Duodenal mucosa (tissue), 2 donors: ENCODE results near the gene CRK.
"Not testable (repeated sequence)": the region's sequence is repeated elsewhere in the genome, so short reads cannot be mapped to it uniquely, and the experiment has no call there.

Experiments used
- H3K27ac ChIP-seq: one replicate; pipeline ENCODE4 v1.7.0; 2013; ENCODE audit warnings: low read depth, low read length
- H3K27me3 ChIP-seq, 2 donors: one replicate each; pipeline ENCODE4 v1.7.0; 2013; ENCODE audit warnings: low read length in 2 of 2, control low read depth in 1 of 2; ENCODE audit not compliant: insufficient read depth in 2 of 2, control insufficient read depth in 1 of 2
- H3K36me3 ChIP-seq, 2 donors: one replicate each; pipeline ENCODE4 v1.7.0; 2013; ENCODE audit warnings: low read length in 2 of 2, control low read depth in 1 of 2; ENCODE audit not compliant: insufficient read depth in 2 of 2, control insufficient read depth in 1 of 2
- H3K4me1 ChIP-seq, 2 donors: one replicate each; pipeline ENCODE4 v1.7.0; 2013; ENCODE audit warnings: low read length in 2 of 2, control low read depth in 1 of 2; ENCODE audit not compliant: insufficient read depth in 2 of 2, control insufficient read depth in 1 of 2
- H3K4me3 ChIP-seq, 2 donors: one replicate each; pipeline ENCODE4 v1.7.0; 2013; ENCODE audit warnings: low read length in 2 of 2, low read depth in 1 of 2
- H3K9ac ChIP-seq, 2 donors: one replicate each; pipeline ENCODE4 v1.7.0; 2013; ENCODE audit warnings: low read length in 2 of 2, low read depth in 1 of 2
- H3K9me3 ChIP-seq, 2 donors: one replicate each; pipeline ENCODE4 v1.7.0; 2013; ENCODE audit warnings: low read length in 2 of 2, control low read depth in 1 of 2; ENCODE audit not compliant: control insufficient read depth in 1 of 2

CRK gene

GRCh38 chr17:1390432-1391367, 65.3 kb downstream of the CRK start:
- H3K27ac ChIP-seq, result no peak overlapping the region
- peaks cover 34 to 44% of the 10 kb centered on the region in 2 donors for H3K4me1 ChIP-seq
- no peak overlapping the region for H3K4me3 ChIP-seq

DNA sequence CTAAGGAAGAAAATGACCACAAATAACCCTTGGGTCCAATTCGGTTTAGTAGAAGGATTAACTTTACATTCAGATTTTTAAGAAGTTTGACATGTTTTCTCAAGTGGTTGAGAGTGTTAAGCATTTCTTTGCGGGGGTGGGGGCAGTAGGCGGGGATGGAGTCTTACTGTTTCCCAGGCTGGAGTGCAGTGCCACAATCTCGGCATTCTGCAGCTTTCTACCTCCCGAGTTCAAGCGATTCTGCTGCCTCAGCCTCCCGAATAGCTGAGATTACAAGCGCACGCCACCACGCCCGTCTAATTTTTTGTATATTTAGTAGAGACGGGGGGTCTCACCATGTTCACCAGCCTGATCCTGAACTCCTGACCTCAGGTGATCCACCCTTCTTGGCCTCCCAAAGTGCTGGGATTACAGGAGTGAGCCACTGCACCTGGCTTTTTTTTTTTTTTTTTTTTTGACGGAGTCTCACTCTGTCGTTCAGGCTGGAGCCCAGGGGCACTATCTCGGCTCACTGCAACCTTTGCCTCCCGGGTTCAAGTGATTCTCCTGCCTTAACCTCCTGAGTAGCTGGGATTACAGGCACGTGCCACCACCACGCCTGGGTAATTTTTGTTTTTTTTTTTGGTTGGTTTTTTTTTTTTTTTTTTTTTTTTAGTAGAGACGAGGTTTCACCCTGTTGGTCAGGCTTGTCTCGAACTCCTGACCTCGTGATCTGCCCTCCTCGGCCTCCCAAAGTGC, 68.4 kb downstream of the CRK start:
- not testable (repeated sequence) for H3K36me3 ChIP-seq, H3K9ac ChIP-seq, H3K27me3 ChIP-seq, H3K27ac ChIP-seq, H3K4me3 ChIP-seq, H3K9me3 ChIP-seq
- H3K4me1 ChIP-seq, result peaks cover 30 to 34% of the 10 kb centered on the region in 2 donors

More at GRCh38 chr17:1390432-1391367, 65.3 kb downstream of the CRK start:
- no peaks in the 10 kb centered on the region for H3K9me3 ChIP-seq
- H3K36me3 ChIP-seq, result peaks cover 0 to 3% of the 10 kb centered on the region in 2 donors
- H3K9ac ChIP-seq, result no peak overlapping the region
- no peaks in the 10 kb centered on the region for H3K27me3 ChIP-seq

- H3K27me3 ChIP-seq, H3K9ac ChIP-seq, H3K4me3 ChIP-seq, H3K9me3 ChIP-seq, H3K36me3 ChIP-seq, H3K27ac ChIP-seq: not testable (repeated sequence)
- peaks cover 22 to 32% of the 10 kb centered on the region in 2 donors for H3K4me1 ChIP-seq
These were observed 69.3 kb downstream of the CRK start for GRCh38 chr17:1386675-1387190.

DNA sequence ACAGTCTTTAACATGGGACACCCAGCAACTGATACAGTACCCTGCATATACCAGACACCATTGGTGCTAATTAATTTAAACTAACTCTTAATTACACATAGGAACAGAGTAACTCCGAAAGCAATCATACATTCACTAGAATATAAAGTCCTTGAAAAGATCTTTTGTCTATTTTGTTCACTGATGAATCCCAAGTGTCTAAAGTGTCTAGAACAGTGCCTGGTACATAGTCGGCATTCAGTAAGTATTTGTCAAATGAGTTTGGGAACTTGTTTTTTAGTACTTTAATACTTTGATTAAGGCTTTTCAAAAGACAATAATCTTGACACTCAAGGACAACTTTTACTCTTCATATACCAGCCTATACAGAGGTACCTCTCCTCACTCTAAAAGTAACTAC, 69.8 kb downstream of the CRK start:
- H3K4me3 ChIP-seq, result no peak overlapping the region
- H3K4me1 ChIP-seq, result peaks cover 21 to 28% of the 10 kb centered on the region in 2 donors
- H3K9me3 ChIP-seq, result no peaks in the 10 kb centered on the region
- no peak overlapping the region for H3K27ac ChIP-seq
- H3K9ac ChIP-seq, result no peak overlapping the region
- no peaks in the 10 kb centered on the region for H3K27me3 ChIP-seq
- H3K36me3 ChIP-seq, result no peaks in the 10 kb centered on the region

GRCh38 chr17:1385861-1386260, 70.2 kb downstream of the CRK start:
- H3K27me3 ChIP-seq, result no peaks in the 10 kb centered on the region
- H3K9me3 ChIP-seq, result no peaks in the 10 kb centered on the region
- H3K27ac ChIP-seq, result no peak overlapping the region
- H3K4me1 ChIP-seq, result peaks cover 19 to 25% of the 10 kb centered on the region in 2 donors
- H3K9ac ChIP-seq, result no peak overlapping the region
- no peak overlapping the region for H3K4me3 ChIP-seq
- no peaks in the 10 kb centered on the region for H3K36me3 ChIP-seq

- Histone ChIP-seq H3K9ac (no peak overlapping the region), H3K4me1 (peaks cover 20 to 26% of the 10 kb centered on the region in 2 donors), H3K27ac (no peak overlapping the region), H3K9me3 (no peaks in the 10 kb centered on the region), H3K27me3 (no peaks in the 10 kb centered on the region), H3K4me3 (no peak overlapping the region), H3K36me3 (no peaks in the 10 kb centered on the region)
These were observed 71.1 kb downstream of the CRK start for GRCh38 chr17:1384905-1385435.

- H3K9ac ChIP-seq, result no peak overlapping the region
- H3K27me3 ChIP-seq, result no peaks in the 10 kb centered on the region
- no peaks in the 10 kb centered on the region for H3K9me3 ChIP-seq
- no peaks in the 10 kb centered on the region for H3K36me3 ChIP-seq
- H3K27ac ChIP-seq, result no peak overlapping the region
- H3K4me1 ChIP-seq, result peaks cover 56 to 58% of the 10 kb centered on the region in 2 donors
- H3K4me3 ChIP-seq, result no peak overlapping the region
These were observed 76.1 kb downstream of the CRK start for GRCh38 chr17:1379930-1380313.

DNA sequence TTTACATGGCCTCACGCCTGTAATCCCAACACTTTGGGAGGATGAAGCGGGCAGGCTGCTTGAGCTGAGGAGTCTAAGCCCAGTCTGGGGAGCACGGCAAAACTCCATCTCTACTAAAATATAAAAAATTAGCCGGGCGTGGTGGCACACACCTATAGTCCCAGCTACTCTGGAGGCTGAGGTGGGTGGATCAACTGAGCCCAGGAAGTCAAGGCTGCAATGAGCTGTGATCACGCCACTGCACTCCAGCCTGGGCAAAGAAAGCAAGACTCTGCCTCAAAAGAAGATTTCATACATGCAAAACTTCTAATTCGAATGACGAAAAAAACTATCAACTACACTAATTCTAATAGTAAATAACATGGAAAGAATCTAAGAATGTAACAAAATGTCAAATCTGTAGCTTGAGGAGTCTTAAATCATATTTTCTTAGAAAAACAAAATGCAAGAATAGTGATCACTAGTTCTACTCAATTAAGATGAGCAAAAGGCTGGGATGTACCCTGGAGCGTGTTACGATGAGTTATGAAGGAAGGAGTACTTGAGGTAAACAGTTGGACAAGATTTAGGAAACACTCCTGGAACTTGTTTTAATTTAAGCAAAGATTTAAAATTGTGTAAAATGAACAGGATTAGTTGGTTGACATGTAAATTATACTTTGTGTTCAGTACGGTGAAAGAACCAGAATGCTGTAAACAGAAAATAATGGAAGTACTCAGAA, 76.7 kb downstream of the CRK start:
- Histone ChIP-seq H3K9me3 (no peaks in the 10 kb centered on the region), H3K27me3 (no peaks in the 10 kb centered on the region), H3K36me3 (no peaks in the 10 kb centered on the region), H3K4me3 (no peak overlapping the region), H3K4me1 (peaks cover 61 to 63% of the 10 kb centered on the region in 2 donors), H3K27ac (no peak overlapping the region), H3K9ac (no peak overlapping the region)

DNA sequence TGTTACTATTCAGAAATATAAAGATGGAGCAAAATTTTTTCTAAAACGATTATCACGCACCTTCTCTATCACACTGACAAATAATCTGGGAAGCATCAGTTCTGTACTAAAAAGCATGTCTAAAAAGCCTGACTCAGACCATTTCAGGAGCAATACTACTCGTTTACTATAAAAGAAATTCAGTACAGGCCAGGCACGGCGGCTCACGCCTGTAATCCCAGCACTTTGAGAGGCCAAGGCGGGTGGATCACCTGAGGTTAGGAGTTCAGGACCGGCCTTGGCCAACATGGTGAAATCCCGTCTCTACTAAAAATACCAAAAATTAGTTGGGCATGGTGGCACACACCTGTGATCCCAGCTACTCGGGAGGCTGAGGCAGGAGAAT, 77.6 kb downstream of the CRK start:
- H3K4me1 ChIP-seq, result peaks cover 66 to 72% of the 10 kb centered on the region in 2 donors
- H3K36me3 ChIP-seq, H3K9me3 ChIP-seq, H3K4me3 ChIP-seq, H3K27me3 ChIP-seq, H3K27ac ChIP-seq, H3K9ac ChIP-seq: not testable (repeated sequence)
